Adipose tissue (tissue), 3 donors: ENCODE data around the gene CITED2. TPM values are rescaled to one million over a fixed set of nuclear protein-coding genes. Genes with fewer than 3 reads are reported as not detected.

Experiments
- H3K27ac ChIP-seq: one replicate; pipeline ENCODE4 v1.5.1; 2013; ENCODE audit warnings: low read depth, low read length
- WGBS, 3 donors: extraction: QIAGEN DNeasy Blood & Tissue Kit; methylation state at CpG; one replicate each; pipeline ENCODE4 v1.1.7; 2013; 5-methylcytosine and 5-hydroxymethylcytosine counted together
- polyA plus RNA-seq, 3 donors: library from polyadenylated mRNA; stranded (reverse); fragments of 200-250 nt; gene quantifications; one replicate each; pipeline ENCODE4 v1.2.3, GENCODE V29; 2013
- donor health status: healthy with polysubstance abuse.
- donor health status: Bipolar disorder and iron deficiency.
- donor health status: healthy.

The CITED2 gene
- polyA plus RNA-seq, 3 donors, result 42.2 to 116 (median 46.7) TPM

- 95 to 99% (median 97%) methylated on average over 3 of the region's 3 CpGs for WGBS, 3 donors
Measured at GRCh38 chr6:139391709-139392108, 17.3 kb upstream of the CITED2 start.

GRCh38 chr6:139390447-139390846 lies 16.0 kb upstream of the CITED2 start:
- H3K27ac ChIP-seq, result no peak overlapping the region
- WGBS, 3 donors, result 91 to 98% (median 96%) methylated on average over 2 of the region's 2 CpGs

More at GRCh38 chr6:139391709-139392108, 17.3 kb upstream of the CITED2 start:
- no peak overlapping the region for H3K27ac ChIP-seq

- WGBS, 3 donors, result 79 to 89% (median 82%) methylated on average over 2 of the region's 2 CpGs
- H3K27ac ChIP-seq, result no peak overlapping the region
Measured at GRCh38 chr6:139388384-139388783, 13.9 kb upstream of the CITED2 start.

- 66 to 88% (median 77%) methylated on average over 3 of the region's 3 CpGs for WGBS, 3 donors
- H3K27ac ChIP-seq, result no peak overlapping the region
Measured at GRCh38 chr6:139386404-139386803, 12.0 kb upstream of the CITED2 start.

- H3K27ac ChIP-seq, result no peak overlapping the region
- WGBS, 3 donors, result 58 to 80% (median 64%) methylated on average over 6 of the region's 6 CpGs
Measured at GRCh38 chr6:139381216-139381865, 6.9 kb upstream of the CITED2 start.

- WGBS, 3 donors, result 57 to 80% (median 75%) methylated on average over 2 of the region's 2 CpGs
- no peak overlapping the region for H3K27ac ChIP-seq
Measured at GRCh38 chr6:139380611-139381010, 6.2 kb upstream of the CITED2 start.

GRCh38 chr6:139380168-139380567 lies 5.7 kb upstream of the CITED2 start:
- 80 to 89% (median 82%) methylated on average over 7 of the region's 7 CpGs for WGBS, 3 donors
- H3K27ac ChIP-seq, result no peak overlapping the region

- 69 to 86% (median 84%) methylated on average over 1 of the region's 1 CpG for WGBS, 3 donors
- H3K27ac ChIP-seq, result no peak overlapping the region
Measured at GRCh38 chr6:139378882-139379341, 4.5 kb upstream of the CITED2 start.

- no peak overlapping the region for H3K27ac ChIP-seq
Measured at GRCh38 chr6:139378226-139378625, 3.8 kb upstream of the CITED2 start.

- WGBS, 3 donors, result 25 to 50% (median 48%) methylated on average over 5 of the region's 5 CpGs
- no peak overlapping the region for H3K27ac ChIP-seq
Measured at GRCh38 chr6:139376604-139377218, 2.3 kb upstream of the CITED2 start.

- WGBS, 3 donors, result 1 to 2% (median 1%) methylated on average over 11 of the region's 11 CpGs
- H3K27ac ChIP-seq, result no peak overlapping the region
Measured at GRCh38 chr6:139376017-139376330, 1.5 kb upstream of the CITED2 start.

GRCh38 chr6:139375226-139376016 lies 973 bp upstream of the CITED2 start:
- WGBS, 3 donors, result 0% methylated on average over 44 of the region's 44 CpGs
- no peak overlapping the region for H3K27ac ChIP-seq

- H3K27ac ChIP-seq, result no peak overlapping the region
- 0 to 2% (median 1%) methylated on average over 25 of the region's 25 CpGs for WGBS, 3 donors
Measured at GRCh38 chr6:139373928-139374356, 506 bp downstream of the CITED2 start.

GRCh38 chr6:139373154-139373927 lies 1.1 kb downstream of the CITED2 start:
- no peak overlapping the region for H3K27ac ChIP-seq
- 0 to 1% (median 0%) methylated on average over 56 to 57 of the region's 57 CpGs for WGBS, 3 donors

- 0 to 1% (median 0%) methylated on average over 14 of the region's 14 CpGs for WGBS, 3 donors
- H3K27ac ChIP-seq, result no peak overlapping the region
Measured at GRCh38 chr6:139372326-139373153, 1.9 kb downstream of the CITED2 start.

- WGBS, 3 donors, result 10 to 35% (median 31%) methylated on average over 3 of the region's 3 CpGs
- no peak overlapping the region for H3K27ac ChIP-seq
Measured at GRCh38 chr6:139371421-139372203, 2.8 kb downstream of the CITED2 start.

- 40 to 72% (median 67%) methylated on average over 3 of the region's 3 CpGs for WGBS, 3 donors
- no peak overlapping the region for H3K27ac ChIP-seq
Measured at GRCh38 chr6:139370999-139371345, 3.5 kb downstream of the CITED2 start.
